Upper lobe of left lung (tissue), 4 donors: Measurements from ENCODE around the gene CLEC4D.

Experiments
- CTCF ChIP-seq, 6 experiments: fragments of 450-650 bp in 4 of 6; fragments of 200-600 bp in 2 of 6; sonication (generic) in 2 of 6; IDR thresholded peaks; one replicate each; pipeline ENCODE4 v1.5.1; 2016 to 2019; ENCODE audit warnings: antibody characterized with exemption in 6 of 6
- POLR2AphosphoS5 ChIP-seq, 2 donors: sonication (generic); formaldehyde crosslinking; IDR thresholded peaks; one replicate each; pipeline ENCODE4 v1.5.1; 2017; ENCODE audit warnings: antibody characterized with exemption in 2 of 2

GRCh38 chr12:8547645-8548044, 34.3 kb downstream of the CLEC4D start:
- TF ChIP-seq CTCF (IDR thresholded peaks at IDR 0.05): no peak
- TF ChIP-seq POLR2AphosphoS5 (IDR thresholded peaks at IDR 0.05): no peak
